HL-60 (cell line): Measurements from ENCODE around the gene ZNF281.

Experiments
- POLR2AphosphoS5 ChIP-seq: IDR thresholded peaks from 2 replicates; pipeline ENCODE4 v1.6.1; 2012; ENCODE audit warnings: low read depth
- TF ChIP-seq, protein P1 (sequence below): IDR thresholded peaks from one replicate; pipeline ENCODE4 v1.5.1; 2011; ENCODE audit warnings: low read length, control low read depth, inconsistent platforms; ENCODE audit not compliant: insufficient read depth

- TF ChIP-seq, protein P1, sequence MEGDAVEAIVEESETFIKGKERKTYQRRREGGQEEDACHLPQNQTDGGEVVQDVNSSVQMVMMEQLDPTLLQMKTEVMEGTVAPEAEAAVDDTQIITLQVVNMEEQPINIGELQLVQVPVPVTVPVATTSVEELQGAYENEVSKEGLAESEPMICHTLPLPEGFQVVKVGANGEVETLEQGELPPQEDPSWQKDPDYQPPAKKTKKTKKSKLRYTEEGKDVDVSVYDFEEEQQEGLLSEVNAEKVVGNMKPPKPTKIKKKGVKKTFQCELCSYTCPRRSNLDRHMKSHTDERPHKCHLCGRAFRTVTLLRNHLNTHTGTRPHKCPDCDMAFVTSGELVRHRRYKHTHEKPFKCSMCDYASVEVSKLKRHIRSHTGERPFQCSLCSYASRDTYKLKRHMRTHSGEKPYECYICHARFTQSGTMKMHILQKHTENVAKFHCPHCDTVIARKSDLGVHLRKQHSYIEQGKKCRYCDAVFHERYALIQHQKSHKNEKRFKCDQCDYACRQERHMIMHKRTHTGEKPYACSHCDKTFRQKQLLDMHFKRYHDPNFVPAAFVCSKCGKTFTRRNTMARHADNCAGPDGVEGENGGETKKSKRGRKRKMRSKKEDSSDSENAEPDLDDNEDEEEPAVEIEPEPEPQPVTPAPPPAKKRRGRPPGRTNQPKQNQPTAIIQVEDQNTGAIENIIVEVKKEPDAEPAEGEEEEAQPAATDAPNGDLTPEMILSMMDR = no peak
- no peak for TF ChIP-seq POLR2AphosphoS5
Measured at GRCh38 chr1:200415789-200416593, 6.2 kb upstream of the ZNF281 start.
